GM19468 (cell line): ENCODE measurements around the gene SPATA25.
A peak's percentile ranks its signal among the peaks of the same experiment; 100 is the strongest.

Experiments
- ATAC-seq: cut with Tn5 transposase; IDR thresholded peaks from one replicate; pipeline ENCODE4 v1.9.1; 2021; ENCODE audit warnings: mild to moderate bottlenecking, moderate library complexity, moderate number of reproducible peaks; ENCODE audit not compliant: unreplicated experiment; ENCODE audit errors: extremely low read depth

The SPATA25 gene

DNA sequence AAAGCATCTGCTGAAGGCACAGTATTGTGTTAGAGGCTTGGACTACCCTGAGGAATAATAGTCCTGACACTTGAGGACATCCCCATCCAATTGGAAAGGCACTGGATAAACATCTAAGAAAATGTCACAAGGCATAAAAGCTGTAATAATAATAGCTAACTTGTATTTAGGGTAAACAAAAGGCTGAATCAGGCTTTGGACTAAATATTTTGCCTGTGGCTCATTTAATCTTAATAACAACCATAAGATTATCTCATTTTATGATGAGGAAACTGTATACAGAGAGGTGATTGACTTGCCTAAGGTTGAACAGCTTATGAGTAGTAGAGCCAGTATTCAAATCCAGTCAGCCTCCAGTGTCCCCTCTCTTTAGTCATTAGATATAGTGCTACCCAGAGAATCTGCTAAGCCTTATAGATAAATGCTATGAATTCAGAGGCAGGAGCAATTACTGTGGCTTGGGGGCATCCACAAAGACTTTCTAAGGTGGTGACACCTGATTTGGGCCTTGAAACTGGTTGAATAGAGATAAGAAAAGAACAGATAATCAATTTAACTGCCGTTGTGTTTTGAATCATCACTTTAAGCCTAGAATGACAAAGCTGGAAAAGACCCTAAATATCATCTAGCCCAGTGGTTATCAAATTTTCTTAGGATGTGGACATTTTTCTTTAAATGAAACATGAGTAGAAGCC is 13.9 kb downstream of the SPATA25 start:
- no peak for ATAC-seq

DNA sequence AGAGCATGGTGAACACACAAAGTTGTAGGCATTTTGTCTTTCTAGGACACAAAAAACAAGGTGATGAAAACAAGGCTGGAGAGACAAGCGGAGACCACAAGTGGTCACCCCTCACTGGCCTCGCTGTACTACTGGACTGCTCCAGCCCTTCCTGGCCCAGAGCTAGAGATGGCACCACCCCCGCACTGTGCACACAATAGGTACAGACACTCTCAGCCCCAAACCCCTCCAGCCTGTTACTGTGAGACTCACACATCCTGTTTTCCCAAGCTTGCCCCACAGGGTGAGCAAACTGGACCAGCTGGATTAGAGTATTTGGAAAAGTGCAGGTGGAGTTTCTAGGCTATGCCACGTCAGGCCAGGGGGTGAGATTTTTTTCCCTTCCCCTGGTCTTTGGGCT is 14.8 kb downstream of the SPATA25 start:
- ATAC-seq = no peak

DNA sequence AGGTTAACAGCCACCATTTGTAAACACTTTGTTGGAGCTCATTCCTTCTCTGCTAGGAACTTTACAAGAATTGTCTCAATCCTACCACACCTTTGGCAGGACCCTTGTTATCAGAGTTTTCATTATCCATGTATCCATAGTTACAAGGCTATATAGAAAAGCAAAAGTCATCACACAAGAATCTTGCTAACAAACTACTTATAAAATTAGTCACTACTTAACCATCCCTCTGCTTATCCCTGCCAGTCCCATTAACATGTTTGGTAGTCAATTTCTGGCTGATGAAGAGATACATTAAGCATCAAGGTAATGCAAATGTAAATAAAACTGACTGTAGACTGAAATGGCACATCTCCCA is 19.6 kb downstream of the SPATA25 start:
- no peak for ATAC-seq

DNA sequence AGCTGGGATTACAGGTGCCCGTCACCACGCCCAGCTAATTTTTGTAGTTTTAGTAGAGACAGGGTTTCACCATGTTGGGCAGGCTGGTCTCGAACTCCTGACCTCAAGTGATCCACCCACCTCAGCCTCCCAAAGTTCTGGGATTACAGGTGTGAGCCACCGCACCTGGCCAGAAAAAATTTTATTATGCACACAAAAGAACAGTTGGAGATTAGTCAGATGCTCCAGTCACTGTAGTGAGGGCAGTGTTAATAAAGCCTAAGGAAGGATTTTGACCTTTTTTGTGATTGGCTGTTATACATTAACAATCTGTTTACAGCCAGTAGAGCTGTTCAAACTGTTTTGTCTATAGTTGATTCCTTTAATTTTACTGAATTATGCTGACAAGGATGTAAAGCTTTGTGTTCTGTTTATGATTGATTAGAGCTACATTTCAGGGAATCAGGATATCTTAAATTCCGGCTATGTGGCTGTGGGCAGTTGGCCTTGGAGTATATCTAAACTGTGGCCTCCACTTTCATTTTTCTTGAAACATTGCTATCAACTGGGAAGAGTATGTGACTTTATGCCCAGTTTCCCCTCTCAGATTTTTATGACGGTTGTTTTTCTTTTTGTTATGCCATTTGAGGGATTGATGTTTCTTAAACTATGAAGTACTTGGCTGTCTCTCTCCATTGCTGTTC is 20.1 kb downstream of the SPATA25 start:
- no peak for ATAC-seq

DNA sequence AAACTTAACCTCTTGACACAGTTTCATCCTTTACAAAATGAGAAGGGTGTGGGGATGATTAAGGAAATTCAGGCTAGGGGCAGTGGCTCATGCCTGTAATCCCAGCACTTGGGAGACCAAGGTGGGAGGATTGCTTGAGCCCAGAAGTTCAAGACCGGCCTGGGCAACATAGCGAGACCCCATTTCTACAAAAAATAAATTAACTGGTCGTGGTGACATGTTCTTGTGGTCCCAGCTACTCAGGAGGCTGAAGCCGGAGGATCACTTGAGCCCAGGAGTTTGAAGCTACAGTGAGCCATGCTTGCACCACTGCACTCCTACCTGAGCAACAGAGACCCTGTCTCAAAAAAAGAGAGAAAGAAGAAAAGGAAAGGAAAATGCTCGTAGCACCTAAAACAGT is 21.0 kb downstream of the SPATA25 start:
- no peak for ATAC-seq

DNA sequence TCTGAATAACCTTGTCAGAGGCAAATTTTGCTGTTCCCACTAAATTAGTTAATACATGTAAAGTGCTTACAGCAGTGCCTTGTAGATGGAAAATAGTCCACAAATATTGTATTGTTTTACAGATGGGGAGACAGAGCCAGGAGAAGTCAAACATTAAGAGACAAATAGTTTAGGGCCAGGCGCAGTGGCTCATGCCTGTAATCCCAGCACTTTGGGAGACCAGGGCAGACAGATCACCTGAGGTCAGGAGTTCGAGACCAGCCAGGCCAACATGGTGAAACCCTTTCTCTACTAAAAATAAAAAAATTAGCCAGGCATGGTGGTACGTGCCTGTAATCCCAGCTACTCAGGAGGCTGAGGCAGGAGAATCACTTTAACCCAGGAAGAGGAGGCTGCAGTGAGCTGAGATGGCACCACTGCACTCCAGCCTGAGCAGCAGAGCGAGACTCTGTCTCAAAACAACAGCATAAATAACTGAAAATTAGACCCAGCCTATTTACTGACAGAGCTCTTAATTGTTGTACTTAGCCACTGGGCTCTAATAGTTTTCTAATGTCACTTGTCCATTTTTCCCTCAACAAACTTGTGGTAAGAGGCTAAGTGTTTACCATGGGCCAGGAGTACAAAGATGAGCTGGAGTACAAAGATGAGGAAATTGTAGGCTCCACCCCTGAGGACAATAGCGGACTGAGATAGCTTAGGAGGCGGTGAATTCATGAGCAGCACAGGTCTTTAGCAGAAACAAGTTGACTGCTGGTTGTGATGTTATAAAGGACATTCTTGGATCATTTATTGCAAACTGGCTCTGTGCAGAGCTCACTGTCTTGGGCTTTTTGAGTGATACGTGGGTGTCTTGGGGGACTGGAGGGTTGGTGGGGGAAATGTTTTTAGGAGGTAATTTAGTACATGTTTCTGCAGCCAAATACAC is 23.6 kb downstream of the SPATA25 start:
- ATAC-seq = no peak

DNA sequence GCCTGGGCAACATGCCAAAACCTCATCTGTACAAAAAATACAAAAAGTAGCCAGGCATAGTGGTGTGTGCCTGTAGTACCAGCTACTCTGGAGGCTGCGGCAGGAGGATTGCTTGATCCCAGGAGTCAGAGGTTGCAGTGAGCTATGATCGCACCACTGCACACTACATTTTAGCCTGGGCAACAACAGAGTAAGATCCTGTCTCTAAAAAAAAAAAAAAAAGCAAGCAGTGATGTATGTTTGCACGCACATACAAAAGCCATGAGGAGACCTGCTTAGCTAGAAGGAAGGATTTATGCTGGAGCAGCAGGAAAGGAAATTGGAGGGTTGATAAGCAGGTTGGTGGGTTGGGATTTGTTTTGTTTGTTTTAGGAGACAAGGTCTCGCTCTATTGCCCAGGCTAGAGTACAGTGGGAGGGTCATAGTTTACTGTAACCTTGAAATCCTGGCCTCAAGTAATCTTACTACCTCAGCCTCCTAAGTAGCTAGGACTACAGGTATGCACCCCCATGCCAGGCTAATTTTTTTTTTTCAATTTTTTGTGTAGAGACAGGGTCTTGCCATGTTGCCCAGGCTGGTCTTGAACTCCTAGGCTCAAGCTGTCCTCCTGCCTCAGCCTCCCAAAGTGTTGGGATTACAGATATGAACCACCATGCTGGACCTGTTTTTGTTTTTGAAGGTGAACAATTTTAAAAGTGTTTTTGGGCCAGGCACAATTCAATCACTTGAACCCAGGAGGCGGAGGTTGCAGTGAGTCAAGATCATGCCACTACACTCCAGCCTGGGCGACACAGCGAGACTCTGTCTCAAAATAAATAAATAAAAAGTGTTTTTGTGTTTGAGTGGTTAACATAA is 26.0 kb downstream of the SPATA25 start:
- no peak for ATAC-seq

DNA sequence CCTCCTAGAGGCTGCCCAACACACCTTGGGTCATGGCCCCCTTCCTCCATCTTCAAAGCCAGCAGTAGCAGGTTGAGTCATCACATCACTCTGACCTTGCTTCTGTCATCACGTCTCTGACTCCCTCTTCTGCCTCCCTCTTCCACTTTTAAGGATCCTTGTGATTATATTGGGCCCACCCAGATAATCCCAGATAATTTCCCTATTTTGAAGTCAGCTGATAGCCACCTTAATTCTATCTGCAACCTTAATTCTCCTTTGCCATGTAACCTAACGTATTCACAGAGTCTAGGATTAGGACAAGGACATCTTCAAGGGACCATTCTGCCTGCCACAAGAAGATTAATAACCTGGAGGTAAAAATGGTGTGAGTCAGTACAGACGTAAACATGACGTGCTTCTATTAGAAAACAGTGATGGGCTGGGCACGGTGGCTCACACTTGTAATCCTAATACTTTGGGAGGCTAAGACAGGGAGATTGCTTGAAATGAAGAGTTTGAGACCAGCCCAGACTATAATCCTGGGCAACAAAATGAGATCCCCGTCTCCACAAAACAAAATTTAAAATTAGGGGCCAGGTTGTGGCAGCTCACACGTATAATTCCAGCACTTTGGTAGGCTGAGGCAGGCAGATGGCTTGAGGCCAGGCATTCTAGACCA is 26.7 kb downstream of the SPATA25 start:
- ATAC-seq = no peak

DNA sequence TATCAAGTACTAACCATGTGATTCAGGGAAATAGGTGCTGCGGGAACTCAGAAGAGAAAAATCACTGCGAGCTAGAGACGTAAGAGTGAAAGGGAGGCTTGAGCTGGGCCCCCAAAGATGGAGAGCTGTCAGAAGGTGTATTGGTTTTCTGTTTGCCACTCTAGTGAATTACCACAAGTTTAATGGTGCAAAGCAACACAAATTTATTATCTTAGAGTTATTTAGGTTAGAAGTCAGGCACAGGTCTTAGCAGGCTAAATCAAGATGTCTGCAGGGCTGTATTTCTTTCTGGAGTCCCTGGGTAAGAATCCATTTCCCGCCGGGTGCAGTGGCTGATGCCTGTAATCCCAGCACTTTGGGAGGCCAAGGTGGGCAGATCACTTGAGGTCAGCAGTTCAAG is 27.5 kb downstream of the SPATA25 start:
- no peak for ATAC-seq

DNA sequence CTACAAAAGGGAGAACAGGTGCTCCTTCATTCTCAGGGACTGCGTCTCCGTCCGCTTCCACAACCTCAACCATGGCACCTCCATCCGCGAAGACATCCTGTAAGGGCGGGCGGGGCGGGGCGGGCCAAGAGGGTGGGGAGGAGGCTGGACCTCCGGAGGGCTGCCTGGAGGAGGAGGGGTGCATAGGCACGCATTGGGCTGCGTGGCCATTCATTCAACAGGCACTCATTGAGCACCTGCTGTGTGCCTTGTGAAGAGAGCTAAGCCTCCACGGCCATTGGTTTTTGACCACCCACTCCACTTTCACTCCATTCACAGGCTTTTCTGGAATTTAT is 29.6 kb downstream of the SPATA25 start:
- no peak for ATAC-seq

DNA sequence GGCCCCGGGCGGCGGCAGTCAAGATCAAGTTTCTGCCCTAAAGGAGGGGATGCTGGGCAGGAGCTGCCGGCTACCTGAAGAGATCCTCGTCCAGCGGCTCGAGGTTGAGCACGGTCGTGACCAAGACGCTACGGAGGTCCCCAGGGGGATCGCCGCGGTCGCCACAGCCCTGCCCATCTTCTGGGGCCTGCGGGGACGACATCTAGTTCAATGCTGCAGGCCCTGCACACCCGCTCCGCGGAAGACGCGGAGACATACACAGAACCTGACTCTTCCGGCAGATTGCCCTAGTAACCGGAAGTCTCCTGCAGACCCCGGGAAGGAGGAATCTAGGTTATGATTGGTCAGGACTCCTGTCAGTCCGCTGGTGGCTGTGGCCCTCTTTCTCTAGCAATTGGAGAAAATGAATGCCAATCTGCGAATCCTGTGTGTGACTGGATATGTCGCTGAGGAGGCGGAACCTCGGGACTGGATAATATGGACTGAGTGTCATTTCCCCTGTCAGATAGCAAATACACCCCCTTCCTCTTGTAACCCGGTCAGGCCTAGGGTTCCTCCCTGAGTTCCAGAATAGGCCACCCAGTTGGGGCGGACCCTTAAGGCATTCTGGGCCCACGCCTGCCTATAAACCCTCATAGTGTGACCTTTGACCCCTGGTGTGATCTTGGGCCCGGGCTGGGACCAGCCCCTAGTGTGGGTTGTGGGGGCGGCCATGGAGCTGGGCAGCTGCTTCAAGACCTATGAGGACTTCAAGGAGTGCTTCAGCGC is 30.1 kb downstream of the SPATA25 start, which contains the start of the genes ACOT8 and ZSWIM3:
Gene ACOT8 (minus strand): TSS at position 279 of the 768 bp plus-strand sequence. CDS start 77 bp downstream, at position 202.
Gene ZSWIM3 (plus strand): TSS at position 501 of the 768 bp plus-strand sequence. CDS start 212 bp downstream, at position 713.
- peak; percentile 90 for ATAC-seq

DNA sequence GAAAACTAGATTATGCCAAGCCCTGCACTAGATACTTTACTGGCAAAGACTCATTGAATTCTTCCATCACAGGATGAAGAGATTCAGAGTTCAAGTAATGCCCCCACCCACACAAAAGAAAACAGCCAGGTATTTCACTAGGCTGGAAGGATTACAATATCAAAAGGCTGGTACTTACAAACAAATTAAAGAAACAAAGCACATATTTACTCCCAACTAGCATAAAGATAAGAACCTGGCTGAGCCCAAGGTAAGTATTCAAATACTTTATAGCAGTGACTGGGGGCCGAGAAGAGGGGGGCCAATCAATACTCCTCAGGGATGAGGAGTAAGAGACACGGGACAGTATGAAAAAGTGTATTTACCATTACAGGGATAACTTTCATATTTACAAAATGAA is 33.9 kb downstream of the SPATA25 start:
- ATAC-seq = no peak

DNA sequence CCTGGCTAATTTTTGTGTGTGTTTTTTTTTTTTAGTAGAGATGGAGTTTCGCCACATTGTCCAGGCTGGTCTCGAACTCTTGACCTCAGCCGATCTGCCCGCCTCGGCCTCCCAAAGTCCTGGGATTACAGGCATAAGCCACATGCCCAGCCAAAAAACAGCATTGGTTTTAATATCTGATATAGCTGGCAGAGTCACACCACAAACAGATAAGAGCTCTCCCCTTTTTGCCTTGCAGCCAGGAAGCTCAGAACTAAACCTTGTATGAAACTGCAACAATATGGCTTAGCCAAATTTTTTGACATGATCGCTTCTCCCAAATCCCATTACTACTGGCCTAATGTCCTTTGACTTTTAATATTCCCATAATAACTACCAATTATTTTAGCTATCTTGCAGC is 35.1 kb downstream of the SPATA25 start:
- ATAC-seq = no peak

DNA sequence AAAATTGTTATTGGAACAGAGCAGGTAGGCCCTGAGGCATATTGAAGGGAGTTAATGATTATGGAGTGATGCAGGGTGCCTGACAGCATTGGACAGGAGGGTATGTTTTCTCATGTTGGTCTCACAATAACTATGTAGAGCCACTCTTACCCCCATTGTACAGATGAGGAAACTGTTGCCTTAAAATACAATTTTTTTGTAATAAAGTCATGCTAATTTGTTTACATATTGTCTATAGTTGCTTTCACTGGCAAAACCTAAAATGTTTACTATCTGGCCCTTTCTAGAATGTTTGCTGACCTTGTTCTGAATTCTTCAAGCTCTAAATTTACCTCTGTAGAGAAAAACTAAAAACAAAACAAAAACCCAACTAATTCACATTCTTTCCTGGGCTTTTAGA is 35.9 kb downstream of the SPATA25 start:
- ATAC-seq = no peak

DNA sequence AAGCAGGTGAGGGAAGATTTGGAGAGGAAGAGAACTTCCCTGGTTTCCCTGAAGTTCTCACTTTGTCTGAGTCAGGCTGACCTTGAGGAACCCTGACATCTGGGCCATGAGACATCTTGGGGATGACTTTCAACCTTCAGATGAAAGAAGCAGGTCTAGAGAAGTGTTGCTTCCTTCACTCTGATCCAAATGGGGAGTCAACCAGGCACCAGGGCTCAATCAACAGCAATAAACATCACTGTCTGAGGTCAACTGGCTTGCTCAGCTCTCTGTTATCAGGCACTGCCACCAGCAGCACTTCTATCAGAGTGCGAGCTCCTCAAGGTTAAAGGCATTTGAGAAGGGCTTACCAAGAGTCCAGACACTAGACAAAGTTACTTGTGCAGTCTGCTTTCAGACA is 36.5 kb downstream of the SPATA25 start:
- ATAC-seq = no peak

DNA sequence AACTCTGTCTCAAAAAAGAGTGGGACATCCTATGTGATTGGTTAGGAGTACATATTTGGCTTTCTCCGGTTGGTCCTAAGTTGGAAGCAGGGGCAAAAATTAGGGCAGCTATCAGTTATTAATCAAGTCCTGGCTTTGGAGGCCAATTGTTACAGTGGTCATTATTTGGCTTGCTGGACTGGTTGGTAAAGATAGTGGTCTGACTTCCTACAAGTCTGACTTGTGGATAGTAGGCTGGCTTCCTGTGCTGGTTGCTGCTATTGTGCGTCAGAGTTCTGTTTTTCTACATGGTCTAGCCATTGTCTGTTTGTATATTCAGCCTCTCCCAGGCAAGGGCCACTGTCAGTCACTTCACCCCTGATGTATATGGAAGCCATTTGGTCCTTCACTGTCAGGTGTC is 37.2 kb downstream of the SPATA25 start:
- no peak for ATAC-seq

DNA sequence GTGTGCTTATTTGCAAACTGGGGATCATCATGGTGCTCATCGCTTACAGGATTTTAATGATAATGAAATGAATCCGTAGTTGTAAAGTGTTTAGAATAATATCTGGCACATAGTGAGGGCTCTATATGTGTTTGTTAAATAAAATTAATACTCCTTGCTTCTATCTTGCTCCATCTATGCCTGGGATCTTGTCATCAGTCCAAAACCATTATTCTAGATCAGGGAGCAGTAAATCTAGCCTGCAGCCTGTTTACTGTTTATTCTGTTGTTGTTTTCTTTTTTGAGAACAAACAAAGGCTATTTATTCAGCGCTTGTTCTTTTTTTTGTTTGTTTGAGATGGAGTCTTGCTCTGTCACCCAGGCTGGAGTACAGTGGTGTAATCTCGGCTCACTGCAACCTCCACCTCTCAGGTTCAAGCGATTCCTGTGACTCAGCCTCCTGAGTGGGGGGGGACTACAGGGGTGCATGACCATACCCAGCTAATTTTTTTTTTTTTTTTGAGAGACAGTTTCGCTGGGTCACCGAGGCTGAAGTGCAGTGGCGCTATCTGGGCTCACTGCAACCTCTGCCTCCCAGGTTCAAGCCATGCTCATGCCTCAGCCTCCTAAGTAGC is 38.3 kb downstream of the SPATA25 start:
- no peak for ATAC-seq

DNA sequence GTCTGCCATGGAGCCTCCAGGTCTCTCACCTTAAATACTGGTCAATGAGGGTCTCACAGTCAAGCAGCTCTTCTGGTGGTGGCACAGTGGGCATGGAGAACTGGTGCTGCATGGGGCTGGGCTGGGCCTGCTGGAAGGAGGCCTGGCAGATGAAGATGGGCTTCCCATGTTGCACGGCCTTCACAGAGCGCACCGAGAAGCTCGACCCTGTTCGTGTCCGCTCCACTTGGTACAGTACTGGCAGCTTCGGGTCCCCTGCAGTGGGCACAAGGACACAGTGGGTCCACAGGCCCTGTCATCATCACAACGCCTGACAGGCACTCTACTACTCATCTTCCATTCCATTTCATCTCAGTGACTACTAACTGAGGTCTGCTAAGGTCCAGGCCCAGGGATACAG is 39.0 kb downstream of the SPATA25 start:
- no peak for ATAC-seq
